Subcutaneous abdominal adipose tissue (tissue), 5 donors: ENCODE measurements around the gene BRIX1.

ENCODE experiments used
- H3K27ac ChIP-seq: one replicate; pipeline ENCODE4 v1.7.0; 2013; ENCODE audit warnings: low read depth, mild to moderate bottlenecking, inconsistent platforms, low read length, moderate library complexity
- H3K27me3 ChIP-seq, 5 donors: one replicate each; pipeline ENCODE4 v1.7.0; 2013; ENCODE audit warnings: low read length in 5 of 5, inconsistent platforms in 1 of 5; ENCODE audit not compliant: control insufficient read depth in 5 of 5, insufficient read depth in 4 of 5
- H3K36me3 ChIP-seq, 5 donors: one replicate each; pipeline ENCODE4 v1.7.0; 2013; ENCODE audit warnings: low read length in 5 of 5; ENCODE audit not compliant: control insufficient read depth in 5 of 5, insufficient read depth in 5 of 5
- H3K4me1 ChIP-seq, 5 donors: one replicate each; pipeline ENCODE4 v1.7.0; 2013; ENCODE audit warnings: low read length in 5 of 5, mild to moderate bottlenecking in 3 of 5, moderate library complexity in 1 of 5; ENCODE audit not compliant: control insufficient read depth in 5 of 5, insufficient read depth in 5 of 5
- H3K4me3 ChIP-seq, 5 donors: one replicate each; pipeline ENCODE4 v1.7.0; 2013; ENCODE audit warnings: low read length in 5 of 5, low read depth in 1 of 5
- H3K9ac ChIP-seq, 5 donors: one replicate each; pipeline ENCODE4 v1.7.0; 2013; ENCODE audit warnings: low read length in 5 of 5, mild to moderate bottlenecking in 4 of 5, moderate library complexity in 3 of 5
- H3K9me3 ChIP-seq, 5 donors: one replicate each; pipeline ENCODE4 v1.7.0; 2013; ENCODE audit warnings: low read length in 5 of 5; ENCODE audit not compliant: control insufficient read depth in 5 of 5
- donor health status: healthy.
- donor health status: healthy.
- donor health status: healthy.
- donor health status: healthy.
- donor health status: healthy.

The BRIX1 gene

GRCh38 chr5:34889394-34889793 is 26.1 kb upstream of the BRIX1 start:
- Histone ChIP-seq H3K9ac (no peak overlapping the region), H3K27ac (no peak overlapping the region), H3K4me1 (no peaks in the 10 kb centered on the region), H3K4me3 (no peak overlapping the region), H3K9me3 (no peaks in the 10 kb centered on the region), H3K36me3 (no peaks in the 10 kb centered on the region), H3K27me3 (peaks cover 0 to 3% (median 0%) of the 10 kb centered on the region in 5 donors)

- Histone ChIP-seq H3K4me1 (no peaks in the 10 kb centered on the region), H3K4me3 (no peak overlapping the region), H3K27ac (no peak overlapping the region), H3K9ac (no peak overlapping the region), H3K9me3 (no peaks in the 10 kb centered on the region), H3K36me3 (peaks cover 0 to 4% (median 3%) of the 10 kb centered on the region in 5 donors), H3K27me3 (peaks cover 0 to 3% (median 0%) of the 10 kb centered on the region in 5 donors)
Observed at GRCh38 chr5:34891981-34892380, 23.5 kb upstream of the BRIX1 start.

GRCh38 chr5:34892414-34892813 is 23.1 kb upstream of the BRIX1 start:
- Histone ChIP-seq H3K27me3 (peaks cover 0 to 3% (median 0%) of the 10 kb centered on the region in 5 donors), H3K36me3 (peaks cover 0 to 4% (median 3%) of the 10 kb centered on the region in 5 donors), H3K4me3 (no peak overlapping the region), H3K27ac (no peak overlapping the region), H3K4me1 (no peaks in the 10 kb centered on the region), H3K9me3 (no peaks in the 10 kb centered on the region), H3K9ac (no peak overlapping the region)

- H3K36me3 ChIP-seq = peaks cover 0 to 4% (median 3%) of the 10 kb centered on the region in 5 donors
- no peaks in the 10 kb centered on the region for H3K4me1 ChIP-seq
- H3K27ac ChIP-seq = no peak overlapping the region
- H3K4me3 ChIP-seq = no peak overlapping the region
- H3K9me3 ChIP-seq = no peaks in the 10 kb centered on the region
- no peak overlapping the region for H3K9ac ChIP-seq
- H3K27me3 ChIP-seq = no peaks in the 10 kb centered on the region
Observed at GRCh38 chr5:34894716-34895115, 20.8 kb upstream of the BRIX1 start.

- no peaks in the 10 kb centered on the region for H3K4me1 ChIP-seq
- no peak overlapping the region for H3K27ac ChIP-seq
- H3K4me3 ChIP-seq = no peak overlapping the region
- H3K27me3 ChIP-seq = no peaks in the 10 kb centered on the region
- no peak overlapping the region for H3K9ac ChIP-seq
- no peaks in the 10 kb centered on the region for H3K9me3 ChIP-seq
- H3K36me3 ChIP-seq = peaks cover 0 to 4% (median 3%) of the 10 kb centered on the region in 5 donors
Observed at GRCh38 chr5:34895641-34896419, 19.7 kb upstream of the BRIX1 start.

GRCh38 chr5:34897646-34898045 is 17.9 kb upstream of the BRIX1 start:
- Histone ChIP-seq H3K27me3 (no peaks in the 10 kb centered on the region), H3K36me3 (peaks cover 0 to 4% (median 3%) of the 10 kb centered on the region in 5 donors), H3K9me3 (no peaks in the 10 kb centered on the region), H3K4me3 (no peak overlapping the region), H3K27ac (no peak overlapping the region), H3K4me1 (no peaks in the 10 kb centered on the region), H3K9ac (no peak overlapping the region)

- Histone ChIP-seq H3K27me3 (no peaks in the 10 kb centered on the region), H3K4me1 (no peaks in the 10 kb centered on the region), H3K9me3 (no peaks in the 10 kb centered on the region), H3K9ac (no peak overlapping the region), H3K27ac (no peak overlapping the region), H3K36me3 (peaks cover 0 to 4% (median 3%) of the 10 kb centered on the region in 5 donors), H3K4me3 (no peak overlapping the region)
Observed at GRCh38 chr5:34898258-34898895, 17.1 kb upstream of the BRIX1 start.

GRCh38 chr5:34899066-34899465 is 16.4 kb upstream of the BRIX1 start:
- Histone ChIP-seq H3K9me3 (no peaks in the 10 kb centered on the region), H3K36me3 (peaks cover 0 to 4% (median 3%) of the 10 kb centered on the region in 5 donors), H3K27me3 (no peaks in the 10 kb centered on the region), H3K27ac (no peak overlapping the region), H3K4me3 (no peak overlapping the region), H3K9ac (no peak overlapping the region), H3K4me1 (no peaks in the 10 kb centered on the region)

GRCh38 chr5:34900652-34901051 is 14.9 kb upstream of the BRIX1 start:
- H3K4me1 ChIP-seq = no peaks in the 10 kb centered on the region
- no peak overlapping the region for H3K4me3 ChIP-seq
- no peak overlapping the region for H3K27ac ChIP-seq
- H3K27me3 ChIP-seq = no peaks in the 10 kb centered on the region
- no peak overlapping the region for H3K9ac ChIP-seq
- H3K36me3 ChIP-seq = peaks cover 0 to 4% (median 3%) of the 10 kb centered on the region in 5 donors
- no peaks in the 10 kb centered on the region for H3K9me3 ChIP-seq

- Histone ChIP-seq H3K4me3 (no peak overlapping the region), H3K27ac (no peak overlapping the region), H3K4me1 (no peaks in the 10 kb centered on the region), H3K27me3 (no peaks in the 10 kb centered on the region), H3K9me3 (no peaks in the 10 kb centered on the region), H3K9ac (no peak overlapping the region), H3K36me3 (peaks cover 0 to 6% (median 5%) of the 10 kb centered on the region in 5 donors)
Observed at GRCh38 chr5:34903260-34903659, 12.3 kb upstream of the BRIX1 start.
